Prostate gland (tissue), 2 donors: ENCODE measurements around the gene SMARCA4. TPM values are rescaled to one million over a fixed set of nuclear protein-coding genes. Genes with fewer than 3 reads are reported as not detected.

ENCODE experiments used
- DNase-seq: peaks from one replicate; pipeline ENCODE4 v3.0.0-alpha.2; 2019; ENCODE audit warnings: low spot score
- H3K27ac ChIP-seq, 2 donors: fragments of 200-600 bp; sonication (generic); 2 replicates each; pipeline ENCODE4 v1.5.1; 2017 to 2019
- H3K27me3 ChIP-seq: fragments of 200-600 bp; sonication (generic); replicated peaks from 2 replicates; pipeline ENCODE4 v1.5.1; 2019; ENCODE audit not compliant: insufficient read depth
- H3K36me3 ChIP-seq, 2 donors: fragments of 200-600 bp; sonication (generic); 1 replicate in 1 of 2; 2 replicates in 1 of 2; pipeline versions ENCODE4 v1.5.1 to v1.8.1; 2017 to 2019
- H3K4me1 ChIP-seq: fragments of 200-600 bp; sonication (generic); replicated peaks from 2 replicates; pipeline ENCODE4 v1.5.1; 2019
- H3K4me3 ChIP-seq, 2 donors: fragments of 200-600 bp; sonication (generic); 2 replicates each; pipeline ENCODE4 v1.5.1; 2017 to 2019
- H3K9me3 ChIP-seq: fragments of 200-600 bp; sonication (generic); 2 replicates; pipeline ENCODE4 v1.5.1; 2017
- CTCF ChIP-seq, 4 experiments: fragments of 200-600 bp in 2 of 4; fragments of 450-650 bp in 2 of 4; sonication (generic) in 2 of 4; IDR thresholded peaks; 1 replicate in 3 of 4; 2 replicates in 1 of 4; pipeline ENCODE4 v1.5.1; 2016 to 2019; ENCODE audit warnings: antibody characterized with exemption in 4 of 4, mild to moderate bottlenecking in 2 of 4, moderate library complexity in 2 of 4
- POLR2A ChIP-seq: fragments of 450-650 bp; IDR thresholded peaks from one replicate; pipeline ENCODE4 v1.6.1; 2016; ENCODE audit warnings: antibody characterized with exemption, mild to moderate bottlenecking
- POLR2AphosphoS5 ChIP-seq: sonication (generic); formaldehyde crosslinking; IDR thresholded peaks from one replicate; pipeline ENCODE4 v1.6.1; 2017; ENCODE audit warnings: antibody characterized with exemption
- WGBS: methylation state at CpG from one replicate; pipeline ENCODE4 v1.1.5; 2018; 5-methylcytosine and 5-hydroxymethylcytosine counted together
- intact Hi-C: fragments of 100-400 bp; cut with DNase I; formaldehyde crosslinking; loops from one replicate; pipeline ENCODE4 v1.14.2; 2022
- total RNA-seq, 2 donors: library from RNA; depleted of rRNA; stranded (reverse); fragments of >200 nt; gene quantifications; one replicate each; pipeline ENCODE4 v1.1.0, GENCODE V29; 2016

The SMARCA4 gene
- total RNA-seq, 2 donors from 2014 or later = 98.5 to 152 TPM

- H3K4me1 ChIP-seq = no peaks in the 10 kb centered on the region
- intact Hi-C loops = loop anchor here (2.0 to 10.0 kb wide), 2 partner anchors 63 to 173 kb away; no protein-coding TSS in a partner anchor
- TF ChIP-seq POLR2A (no peak), CTCF (IDR thresholded peaks at IDR 0.05) (no peak), POLR2AphosphoS5 (no peak)
- WGBS = 92% methylated on average over 21 of the region's 21 CpGs
- H3K4me3 ChIP-seq = no peak overlapping the region
- no peak overlapping the region for H3K27ac ChIP-seq
- no peaks in the 10 kb centered on the region for H3K9me3 ChIP-seq
- no peaks in the 10 kb centered on the region for H3K27me3 ChIP-seq
- H3K36me3 ChIP-seq = peaks cover 27 to 36% of the 10 kb centered on the region in 2 donors
- DNase-seq = no peak
Measured at GRCh38 chr19:11031421-11032070, 70.7 kb downstream of the SMARCA4 start.

GRCh38 chr19:11033251-11033650 lies 72.4 kb downstream of the SMARCA4 start:
- WGBS = 88% methylated on average over 22 of the region's 22 CpGs
- no peak overlapping the region for H3K4me3 ChIP-seq
- H3K27ac ChIP-seq = no peak overlapping the region
- intact Hi-C loops = loop anchor here (2.0 to 10.0 kb wide), 2 partner anchors 62 to 172 kb away; no protein-coding TSS in a partner anchor
- peaks cover 19 to 30% of the 10 kb centered on the region in 2 donors for H3K36me3 ChIP-seq
- TF ChIP-seq CTCF (IDR thresholded peaks at IDR 0.05) (no peak), POLR2A (no peak)
- H3K9me3 ChIP-seq = no peaks in the 10 kb centered on the region
- DNase-seq = no peak
- H3K27me3 ChIP-seq = no peaks in the 10 kb centered on the region
- H3K4me1 ChIP-seq = no peaks in the 10 kb centered on the region

- peaks cover 18 to 26% of the 10 kb centered on the region in 2 donors for H3K36me3 ChIP-seq
- H3K27ac ChIP-seq = no peak overlapping the region
- no peaks in the 10 kb centered on the region for H3K27me3 ChIP-seq
- TF ChIP-seq POLR2AphosphoS5 = no peak
- TF ChIP-seq POLR2A = no peak
- no peak for TF ChIP-seq CTCF (IDR thresholded peaks at IDR 0.05)
- H3K9me3 ChIP-seq = no peaks in the 10 kb centered on the region
- 93% methylated on average over 35 of the region's 35 CpGs for WGBS
- no peak overlapping the region for H3K4me3 ChIP-seq
- DNase-seq = no peak
- intact Hi-C loops = loop anchor here (2.0 to 10.0 kb wide), 2 partner anchors 61 to 171 kb away; no protein-coding TSS in a partner anchor
- no peaks in the 10 kb centered on the region for H3K4me1 ChIP-seq
Measured at GRCh38 chr19:11033763-11034162, 72.9 kb downstream of the SMARCA4 start.

DNA sequence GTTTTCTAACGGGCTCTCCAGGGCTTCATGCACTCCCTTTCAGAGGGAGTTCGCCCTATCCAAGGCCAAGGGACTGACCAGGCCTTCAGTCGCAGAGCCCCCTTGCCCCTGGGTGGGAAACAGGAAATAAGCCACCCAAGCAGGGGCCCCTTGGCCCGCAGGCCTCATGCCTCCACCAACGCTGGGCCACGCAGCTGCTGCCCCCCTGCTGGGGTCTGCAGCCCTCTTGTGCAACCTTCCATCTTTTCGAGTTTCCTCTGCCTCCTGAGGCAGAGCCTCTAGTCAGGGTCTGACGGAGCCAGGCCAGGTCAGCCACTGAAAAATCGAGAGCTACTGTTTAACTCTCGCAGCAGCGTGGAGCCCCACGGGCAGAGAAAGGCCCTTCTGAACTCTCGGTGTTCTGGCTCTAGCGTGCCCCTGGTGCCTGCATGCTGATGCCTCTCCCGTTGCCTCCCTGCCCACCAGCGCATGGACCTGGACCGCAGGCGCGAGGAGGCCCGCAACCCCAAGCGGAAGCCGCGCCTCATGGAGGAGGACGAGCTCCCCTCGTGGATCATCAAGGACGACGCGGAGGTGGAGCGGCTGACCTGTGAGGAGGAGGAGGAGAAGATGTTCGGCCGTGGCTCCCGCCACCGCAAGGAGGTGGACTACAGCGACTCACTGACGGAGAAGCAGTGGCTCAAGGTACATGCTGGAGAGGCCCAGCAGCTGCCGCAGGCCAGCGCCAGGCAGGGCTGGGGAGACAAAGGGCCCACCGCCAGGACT lies 73.8 kb downstream of the SMARCA4 start:
- TF ChIP-seq POLR2AphosphoS5 (no peak), CTCF (IDR thresholded peaks at IDR 0.05) (no peak), POLR2A (no peak)
- 92% methylated on average over 35 of the region's 38 CpGs for WGBS
- Histone ChIP-seq H3K36me3 (peaks cover 16 to 26% of the 10 kb centered on the region in 2 donors), H3K4me3 (no peak overlapping the region), H3K27ac (peak overlapping the region in 1 of 2 donors; percentile 25), H3K4me1 (no peaks in the 10 kb centered on the region), H3K27me3 (no peaks in the 10 kb centered on the region), H3K9me3 (no peaks in the 10 kb centered on the region)
- intact Hi-C loops = loop anchor here (10.0 kb wide), 1 partner anchor 60 kb away; no protein-coding TSS in a partner anchor
- no peak for DNase-seq
